Prostate gland (tissue), 2 donors: ENCODE measurements around the gene MYOCD.

Source experiments
- POLR2A ChIP-seq: fragments of 450-650 bp; IDR thresholded peaks from one replicate; pipeline ENCODE4 v1.6.1; 2016; ENCODE audit warnings: antibody characterized with exemption, mild to moderate bottlenecking
- POLR2AphosphoS5 ChIP-seq: sonication (generic); formaldehyde crosslinking; IDR thresholded peaks from one replicate; pipeline ENCODE4 v1.6.1; 2017; ENCODE audit warnings: antibody characterized with exemption
- TF ChIP-seq, protein P1 (sequence below), 4 experiments: fragments of 200-600 bp in 2 of 4; fragments of 450-650 bp in 2 of 4; sonication (generic) in 2 of 4; IDR thresholded peaks; 1 replicate in 3 of 4; 2 replicates in 1 of 4; pipeline ENCODE4 v1.5.1; 2016 to 2019; ENCODE audit warnings: antibody characterized with exemption in 4 of 4, mild to moderate bottlenecking in 2 of 4, moderate library complexity in 2 of 4

DNA sequence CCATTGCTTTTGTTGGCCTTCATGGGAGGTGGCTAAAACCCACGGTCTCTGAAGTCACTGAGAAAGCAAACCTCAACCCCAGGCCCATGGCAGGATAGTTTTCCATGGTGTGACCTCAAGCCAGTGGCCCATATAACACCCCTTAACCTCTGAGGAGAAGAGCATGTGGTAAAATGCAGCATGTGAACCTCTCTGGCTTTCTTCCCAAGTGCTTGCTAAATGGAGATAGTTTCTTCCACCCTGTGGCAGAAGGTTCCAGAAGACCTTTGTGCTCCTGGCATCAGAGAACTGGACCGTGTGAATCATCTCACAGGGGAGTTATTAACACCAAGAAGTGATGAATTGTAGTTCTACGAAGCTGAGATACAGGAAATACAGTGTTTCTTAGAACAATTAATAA, 47.3 kb downstream of the MYOCD start:
- TF ChIP-seq, protein P1, sequence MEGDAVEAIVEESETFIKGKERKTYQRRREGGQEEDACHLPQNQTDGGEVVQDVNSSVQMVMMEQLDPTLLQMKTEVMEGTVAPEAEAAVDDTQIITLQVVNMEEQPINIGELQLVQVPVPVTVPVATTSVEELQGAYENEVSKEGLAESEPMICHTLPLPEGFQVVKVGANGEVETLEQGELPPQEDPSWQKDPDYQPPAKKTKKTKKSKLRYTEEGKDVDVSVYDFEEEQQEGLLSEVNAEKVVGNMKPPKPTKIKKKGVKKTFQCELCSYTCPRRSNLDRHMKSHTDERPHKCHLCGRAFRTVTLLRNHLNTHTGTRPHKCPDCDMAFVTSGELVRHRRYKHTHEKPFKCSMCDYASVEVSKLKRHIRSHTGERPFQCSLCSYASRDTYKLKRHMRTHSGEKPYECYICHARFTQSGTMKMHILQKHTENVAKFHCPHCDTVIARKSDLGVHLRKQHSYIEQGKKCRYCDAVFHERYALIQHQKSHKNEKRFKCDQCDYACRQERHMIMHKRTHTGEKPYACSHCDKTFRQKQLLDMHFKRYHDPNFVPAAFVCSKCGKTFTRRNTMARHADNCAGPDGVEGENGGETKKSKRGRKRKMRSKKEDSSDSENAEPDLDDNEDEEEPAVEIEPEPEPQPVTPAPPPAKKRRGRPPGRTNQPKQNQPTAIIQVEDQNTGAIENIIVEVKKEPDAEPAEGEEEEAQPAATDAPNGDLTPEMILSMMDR (IDR thresholded peaks at IDR 0.05), result no peak
- TF ChIP-seq POLR2AphosphoS5 (no peak), POLR2A (no peak)
